ENCODE data around the gene BBS9. TPM values are rescaled to one million over a fixed set of nuclear protein-coding genes. Genes with fewer than 3 reads are reported as not detected.

Gene BBS9
- total RNA-seq, 1 experiment from 2014 or later: 26.4 TPM

DNA sequence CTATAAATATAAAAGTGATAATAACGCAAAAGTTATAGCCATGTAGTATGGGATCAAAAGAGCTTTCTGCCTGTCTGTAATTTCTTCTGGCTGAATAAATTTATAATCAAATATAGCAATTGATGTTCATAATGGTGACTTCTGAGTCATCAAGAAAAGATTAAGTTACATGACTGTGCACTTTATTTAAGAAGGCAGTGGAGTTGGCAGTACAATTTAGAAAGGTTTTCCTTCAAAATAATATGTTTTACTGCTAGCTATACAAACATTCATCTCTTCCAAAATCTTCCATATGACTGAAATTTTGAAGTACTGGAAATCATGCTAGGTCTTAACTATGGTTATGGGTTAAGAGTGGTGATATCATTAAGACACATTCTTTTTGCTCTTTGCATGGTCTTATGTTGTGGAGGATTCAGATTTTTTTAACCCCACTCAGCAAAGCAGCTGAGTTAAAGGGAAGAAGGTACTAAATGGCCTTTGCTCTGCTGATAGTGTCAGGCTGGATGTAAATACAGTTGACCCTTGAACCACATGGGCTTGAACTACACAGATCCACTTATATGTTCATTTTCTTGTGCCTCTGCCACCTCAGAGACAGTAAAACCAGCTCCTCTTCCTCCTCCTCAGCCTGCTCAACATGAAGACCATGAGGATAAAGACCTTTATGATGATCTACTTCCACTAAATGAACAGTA is 323.6 kb downstream of the BBS9 start:
- Histone ChIP-seq H3K27ac (ENCODE audit: insufficient read length, low read depth, low read length) (no peak overlapping the region), H3K79me2 (ENCODE audit: insufficient read depth, low read length) (no peaks in the 10 kb centered on the region; the same call in 1 of the 2 replicates), H3K4me2 (ENCODE audit: insufficient read depth, insufficient read length, low read length) (no peak overlapping the region), H4K91ac (ENCODE audit: insufficient read length, low read depth, low read length) (no peak overlapping the region), H2BK5ac (ENCODE audit: insufficient read length, low read length) (no peak overlapping the region), H4K8ac (replicated peaks; ENCODE audit: insufficient read length, low read depth, low read length) (no peak overlapping the region), H4K20me1 (ENCODE audit: control insufficient read depth, insufficient read depth, insufficient read length) (no peaks in the 10 kb centered on the region), H3T11ph (ENCODE audit: low read length) (no peak overlapping the region), H3K23ac (ENCODE audit: insufficient read length, low read depth, low read length) (no peak overlapping the region), H2BK120ac (ENCODE audit: low read depth, low read length, poor library complexity, severe bottlenecking) (no peak overlapping the region), H3K4me1 (ENCODE audit: insufficient read depth, low read length) (no peaks in the 10 kb centered on the region), H3K18ac (ENCODE audit: insufficient read length, low read depth, low read length) (no peak overlapping the region), H2AFZ (ENCODE audit: low read length) (no peak overlapping the region), H3K9me3 (ENCODE audit: control insufficient read depth, low read depth, low read length) (no peaks in the 10 kb centered on the region), H3K27me3 (ENCODE audit: insufficient read depth, low read length) (no peaks in the 10 kb centered on the region; the same call in 1 of the 2 replicates), H3K9ac (ENCODE audit: extremely low read depth, insufficient read length, low read length) (no peak overlapping the region), H2BK12ac (ENCODE audit: insufficient read length, low read depth, low read length) (no peak overlapping the region), H3K56ac (ENCODE audit: insufficient read length, low read depth, low read length) (no peak overlapping the region), H3K4ac (ENCODE audit: low read depth, low read length) (no peak overlapping the region), H3K23me2 (ENCODE audit: insufficient read length, low read depth, low read length, poor library complexity, severe bottlenecking) (no peaks in the 10 kb centered on the region), H2BK15ac (ENCODE audit: low read depth, low read length) (no peak overlapping the region), H2AK5ac (ENCODE audit: insufficient read length, low read length) (no peak overlapping the region), H3K79me1 (ENCODE audit: insufficient read depth, low read depth, low read length, poor library complexity, severe bottlenecking) (no peaks in the 10 kb centered on the region), H2BK20ac (ENCODE audit: low read depth, low read length, poor library complexity, severe bottlenecking) (no peak overlapping the region), H3K14ac (ENCODE audit: insufficient read depth, low read length) (no peak overlapping the region), H4K5ac (ENCODE audit: insufficient read length, low read depth, low read length) (no peak overlapping the region)
- Mint-ChIP-seq H3K36me3 (ENCODE audit: insufficient read depth in 1 of 3, low read depth in 3 of 3) (peaks cover 0 to 4% (median 3%) of the 10 kb centered on the region in 3 experiments; a peak in 1 of 7 replicates), H3K4me3 (no peak overlapping the region), H3K27me3 (ENCODE audit: low read depth) (no peaks in the 10 kb centered on the region), H3K9me3 (no peaks in the 10 kb centered on the region; a peak in 1 of 5 replicates), H3K4me1 (peaks cover 4% of the 10 kb centered on the region in 2 experiments; a peak in 3 of 4 replicates), H3K27ac (no peak overlapping the region)
- DNase-seq: no peak
- TF ChIP-seq, protein P1, sequence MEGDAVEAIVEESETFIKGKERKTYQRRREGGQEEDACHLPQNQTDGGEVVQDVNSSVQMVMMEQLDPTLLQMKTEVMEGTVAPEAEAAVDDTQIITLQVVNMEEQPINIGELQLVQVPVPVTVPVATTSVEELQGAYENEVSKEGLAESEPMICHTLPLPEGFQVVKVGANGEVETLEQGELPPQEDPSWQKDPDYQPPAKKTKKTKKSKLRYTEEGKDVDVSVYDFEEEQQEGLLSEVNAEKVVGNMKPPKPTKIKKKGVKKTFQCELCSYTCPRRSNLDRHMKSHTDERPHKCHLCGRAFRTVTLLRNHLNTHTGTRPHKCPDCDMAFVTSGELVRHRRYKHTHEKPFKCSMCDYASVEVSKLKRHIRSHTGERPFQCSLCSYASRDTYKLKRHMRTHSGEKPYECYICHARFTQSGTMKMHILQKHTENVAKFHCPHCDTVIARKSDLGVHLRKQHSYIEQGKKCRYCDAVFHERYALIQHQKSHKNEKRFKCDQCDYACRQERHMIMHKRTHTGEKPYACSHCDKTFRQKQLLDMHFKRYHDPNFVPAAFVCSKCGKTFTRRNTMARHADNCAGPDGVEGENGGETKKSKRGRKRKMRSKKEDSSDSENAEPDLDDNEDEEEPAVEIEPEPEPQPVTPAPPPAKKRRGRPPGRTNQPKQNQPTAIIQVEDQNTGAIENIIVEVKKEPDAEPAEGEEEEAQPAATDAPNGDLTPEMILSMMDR (conservative IDR thresholded peaks at IDR 0.05): no peak
- WGBS (ENCODE audit: extremely low coverage, insufficient read length, low lambda C conversion rate): no CpG with 5 or more reads among the region's 1 CpG
